IPS-18a (cell line): ENCODE measurements around the gene TFDP3.

ENCODE experiments used
- H3K27ac ChIP-seq: one replicate; pipeline ENCODE4 v1.5.1; 2013; ENCODE audit warnings: low read length
- H3K27me3 ChIP-seq: one replicate; pipeline ENCODE4 v1.6.1; 2013; ENCODE audit warnings: mild to moderate bottlenecking, low read length; ENCODE audit not compliant: control insufficient read depth, insufficient read depth
- H3K36me3 ChIP-seq: one replicate; pipeline ENCODE4 v1.6.1; 2013; ENCODE audit warnings: low read depth, low read length; ENCODE audit not compliant: control insufficient read depth
- H3K4me1 ChIP-seq: one replicate; pipeline ENCODE4 v1.6.1; 2013; ENCODE audit warnings: low read depth, low read length; ENCODE audit not compliant: control insufficient read depth
- H3K4me3 ChIP-seq: one replicate; pipeline ENCODE4 v1.5.1; 2013; ENCODE audit warnings: low read length
- H3K9ac ChIP-seq: one replicate; pipeline ENCODE4 v1.6.1; 2013; ENCODE audit warnings: mild to moderate bottlenecking, low read length, moderate library complexity
- H3K9me3 ChIP-seq: one replicate; pipeline ENCODE4 v1.6.1; 2013; ENCODE audit warnings: low read depth, low read length; ENCODE audit not compliant: control insufficient read depth

The TFDP3 gene

GRCh38 chrX:133185119-133185518, 33.0 kb downstream of the TFDP3 start:
- no peaks in the 10 kb centered on the region for H3K27me3 ChIP-seq

GRCh38 chrX:133183806-133184205, 34.3 kb downstream of the TFDP3 start:
- no peaks in the 10 kb centered on the region for H3K4me1 ChIP-seq
- no peaks in the 10 kb centered on the region for H3K36me3 ChIP-seq
- no peak overlapping the region for H3K9ac ChIP-seq
- no peak overlapping the region for H3K4me3 ChIP-seq
- H3K9me3 ChIP-seq: no peaks in the 10 kb centered on the region
- no peak overlapping the region for H3K27ac ChIP-seq
- H3K27me3 ChIP-seq: no peaks in the 10 kb centered on the region

More at GRCh38 chrX:133185119-133185518, 33.0 kb downstream of the TFDP3 start:
- Histone ChIP-seq H3K27ac (no peak overlapping the region), H3K36me3 (no peaks in the 10 kb centered on the region), H3K9ac (no peak overlapping the region), H3K9me3 (no peaks in the 10 kb centered on the region), H3K4me3 (no peak overlapping the region), H3K4me1 (no peaks in the 10 kb centered on the region)

GRCh38 chrX:133179500-133179899, 38.7 kb downstream of the TFDP3 start:
- Histone ChIP-seq H3K27me3 (no peaks in the 10 kb centered on the region), H3K9me3 (no peaks in the 10 kb centered on the region), H3K36me3 (no peaks in the 10 kb centered on the region), H3K4me1 (no peaks in the 10 kb centered on the region), H3K4me3 (no peak overlapping the region), H3K27ac (no peak overlapping the region), H3K9ac (no peak overlapping the region)

DNA sequence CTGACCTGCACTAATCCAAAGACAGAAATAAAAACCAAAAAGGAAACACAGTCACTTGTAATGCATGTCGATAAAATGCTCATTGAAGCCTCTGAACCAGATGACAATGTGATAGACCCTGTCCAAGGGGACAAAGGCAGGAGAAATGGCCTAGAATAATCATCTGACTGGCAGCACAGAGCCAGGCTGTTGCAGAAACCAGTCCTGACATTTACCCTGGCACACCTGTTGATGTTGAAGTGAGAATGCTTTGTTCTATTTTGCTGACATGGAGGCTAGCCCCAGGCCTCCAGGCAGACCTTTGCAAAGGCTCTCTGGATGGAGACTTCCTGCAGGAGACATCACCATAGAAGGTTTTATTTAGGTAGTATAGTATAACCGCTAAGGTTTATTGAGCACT, 41.0 kb downstream of the TFDP3 start:
- H3K27ac ChIP-seq: no peak overlapping the region

GRCh38 chrX:133175605-133176004, 42.5 kb downstream of the TFDP3 start:
- H3K27me3 ChIP-seq: no peaks in the 10 kb centered on the region
- no peak overlapping the region for H3K27ac ChIP-seq

More for the DNA sequence above, 41.0 kb downstream of the TFDP3 start:
- no peaks in the 10 kb centered on the region for H3K36me3 ChIP-seq
- H3K27me3 ChIP-seq: no peaks in the 10 kb centered on the region
- no peak overlapping the region for H3K4me3 ChIP-seq
- no peaks in the 10 kb centered on the region for H3K9me3 ChIP-seq
- H3K9ac ChIP-seq: no peak overlapping the region
- no peaks in the 10 kb centered on the region for H3K4me1 ChIP-seq

GRCh38 chrX:133175162-133175561, 43.0 kb downstream of the TFDP3 start:
- no peaks in the 10 kb centered on the region for H3K4me1 ChIP-seq
- no peaks in the 10 kb centered on the region for H3K9me3 ChIP-seq
- no peaks in the 10 kb centered on the region for H3K27me3 ChIP-seq
- H3K4me3 ChIP-seq: no peak overlapping the region
- no peak overlapping the region for H3K27ac ChIP-seq
- H3K36me3 ChIP-seq: no peaks in the 10 kb centered on the region
- no peak overlapping the region for H3K9ac ChIP-seq

More at GRCh38 chrX:133175605-133176004, 42.5 kb downstream of the TFDP3 start:
- Histone ChIP-seq H3K36me3 (no peaks in the 10 kb centered on the region), H3K9me3 (no peaks in the 10 kb centered on the region), H3K9ac (no peak overlapping the region), H3K4me1 (no peaks in the 10 kb centered on the region), H3K4me3 (no peak overlapping the region)

- H3K36me3 ChIP-seq: no peaks in the 10 kb centered on the region
- no peak overlapping the region for H3K4me3 ChIP-seq
- H3K9me3 ChIP-seq: no peaks in the 10 kb centered on the region
- H3K27ac ChIP-seq: no peak overlapping the region
- no peaks in the 10 kb centered on the region for H3K27me3 ChIP-seq
- H3K4me1 ChIP-seq: no peaks in the 10 kb centered on the region
- H3K9ac ChIP-seq: no peak overlapping the region
These were observed 46.0 kb downstream of the TFDP3 start for GRCh38 chrX:133171962-133172708.
